Panc1 (cell line): ENCODE measurements around the gene CHST12. TPM values are rescaled to one million over a fixed set of nuclear protein-coding genes. Genes with fewer than 3 reads are reported as not detected.

ENCODE experiments used
- ATAC-seq: fragments of 200-7000 bp; cut with Tn5 transposase; 2 replicates; pipeline ENCODE4 v1.9.1; 2020; ENCODE audit warnings: mild to moderate bottlenecking, moderate library complexity
- BruUV-seq: library from RNA; stranded (reverse); fragments of 400-500 nt; replicated peaks from 2 replicates; lab custom pipeline; 2021; lab: Mats Ljungman, UMichigan
- CTCF ChIA-PET: fragments of 300-600 bp; sonication (Branson Sonifier 250); formaldehyde crosslinking; loops from one replicate; lab custom pipeline; 2022; ENCODE audit warnings: antibody characterized with exemption; lab: Charles Lee
- POLR2A ChIA-PET: fragments of 300-600 bp; sonication (Branson Sonifier 250); formaldehyde crosslinking; loops from one replicate; lab custom pipeline; 2022; ENCODE audit warnings: antibody characterized with exemption; lab: Charles Lee
- DNase-seq: peaks from one replicate; pipeline ENCODE4 v3.0.0-alpha.2; 2010; ENCODE audit warnings: low read depth, low spot score
- H3K27ac ChIP-seq: 2 replicates; pipeline ENCODE4 v1.5.1; 2011; ENCODE audit warnings: mild to moderate bottlenecking, low read length, inconsistent platforms
- H3K27me3 ChIP-seq: fragments of 200-500 bp; sonication (Bioruptor generic); 2 replicates; pipeline ENCODE4 v1.6.0; 2014; ENCODE audit warnings: low read length, inconsistent platforms; ENCODE audit not compliant: control insufficient read depth, insufficient read depth
- H3K36me3 ChIP-seq: fragments of 200-500 bp; sonication (Bioruptor generic); 2 replicates; pipeline ENCODE4 v1.5.1; 2014; ENCODE audit warnings: inconsistent platforms, mild to moderate bottlenecking, low read length, moderate library complexity; ENCODE audit not compliant: control insufficient read depth, insufficient read depth
- H3K4me1 ChIP-seq: 2 replicates; pipeline ENCODE4 v1.5.1; 2011; ENCODE audit warnings: inconsistent platforms, mild to moderate bottlenecking, low read length, moderate library complexity; ENCODE audit not compliant: control insufficient read depth, insufficient read depth
- H3K4me3 ChIP-seq, 2 experiments: 2 replicates each; pipeline ENCODE4 v1.5.1; 2011 to 2012; ENCODE audit warnings: low read depth in 2 of 2, low read length in 2 of 2, mild to moderate bottlenecking in 2 of 2, inconsistent platforms in 1 of 2, moderate library complexity in 1 of 2
- H3K9me3 ChIP-seq: fragments of 200-500 bp; sonication (Bioruptor generic); 2 replicates; pipeline ENCODE4 v1.5.1; 2014; ENCODE audit warnings: low read depth, mild to moderate bottlenecking, inconsistent platforms, low read length, moderate library complexity; ENCODE audit not compliant: control insufficient read depth, insufficient read depth
- CTCF ChIP-seq: fragments of 450-650 bp; IDR thresholded peaks from 2 replicates; pipeline ENCODE4 v1.5.1; 2017; ENCODE audit warnings: mild to moderate bottlenecking
- POLR2AphosphoS5 ChIP-seq: IDR thresholded peaks from 2 replicates; pipeline ENCODE4 v1.6.1; 2012; ENCODE audit warnings: mild to moderate bottlenecking, low read depth, low read length, moderate library complexity
- REST ChIP-seq, 2 experiments: IDR thresholded peaks; 2 replicates each; pipeline ENCODE4 v1.6.1; 2011 to 2012; ENCODE audit warnings: low read depth in 2 of 2, control low read depth in 1 of 2, low read length in 1 of 2, mild to moderate bottlenecking in 1 of 2, moderate library complexity in 1 of 2; ENCODE audit not compliant: insufficient read depth in 1 of 2
- SIN3A ChIP-seq: IDR thresholded peaks from 2 replicates; pipeline ENCODE4 v1.6.1; 2012; ENCODE audit warnings: low read depth, mild to moderate bottlenecking, low read length, moderate library complexity, borderline replicate concordance; ENCODE audit not compliant: insufficient read depth
- TCF7L2 ChIP-seq: IDR thresholded peaks from 2 replicates; pipeline ENCODE4 v1.6.1; 2011; ENCODE audit warnings: mild to moderate bottlenecking, low read depth, low read length, inconsistent platforms
- in situ Hi-C: cut with HindIII; loops from 2 replicates; pipeline ENCODE4 v1.10.0; 2016; ENCODE audit warnings: low sequenced_read_pairs, low pct_unique_long_range_greater_than_20kb
- intact Hi-C: fragments of 100-400 bp; cut with micrococcal nuclease; formaldehyde crosslinking; loops from one replicate; pipeline ENCODE4 v1.10.0; 2022; ENCODE audit not compliant: unreplicated experiment
- total RNA-seq: library from RNA; stranded (reverse); gene quantifications from one replicate; pipeline ENCODE4 v1.2.1, GENCODE V29; 2021; ENCODE audit not compliant: unreplicated experiment

The CHST12 gene
- total RNA-seq, 1 experiment from 2014 or later: 48.3 TPM

GRCh38 chr7:2435146-2435545, 31.7 kb downstream of the CHST12 start:
- intact Hi-C loops: no loop called here
- CTCF ChIA-PET: interaction anchor here (1.4 kb wide), 1 partner anchor 16 kb away, joined by 5 read pairs; no protein-coding TSS in a partner anchor
- in situ Hi-C loops: no loop called here

GRCh38 chr7:2436341-2437104, 33.1 kb downstream of the CHST12 start:
- POLR2A ChIA-PET: no interaction called here
- in situ Hi-C loops: no loop called here
- no peak for TF ChIP-seq SIN3A
- TF ChIP-seq REST (IDR thresholded peaks at IDR 0.05; ENCODE audit: insufficient read depth in 1 of 2, low read depth in 2 of 2, low read length in 1 of 2): no peak
- no peak for TF ChIP-seq CTCF
- no peak for TF ChIP-seq POLR2AphosphoS5
- no peaks in the 10 kb centered on the region for H3K4me1 ChIP-seq
- no peaks in the 10 kb centered on the region; the same call in 1 of the 2 replicates for H3K36me3 ChIP-seq
- CTCF ChIA-PET: interaction anchor here (1.4 kb wide), 1 partner anchor 15 kb away, joined by 5 read pairs; no protein-coding TSS in a partner anchor
- no peak for ATAC-seq
- no peak overlapping the region for H3K4me3 ChIP-seq
- BruUV-seq: no TSS peak
- no peak overlapping the region for H3K27ac ChIP-seq
- H3K27me3 ChIP-seq: no peaks in the 10 kb centered on the region
- no peak for DNase-seq
- H3K9me3 ChIP-seq: no peaks in the 10 kb centered on the region
- intact Hi-C loops: no loop called here

More at GRCh38 chr7:2435146-2435545, 31.7 kb downstream of the CHST12 start:
- H3K27me3 ChIP-seq: no peaks in the 10 kb centered on the region
- no peak for TF ChIP-seq CTCF
- TF ChIP-seq TCF7L2: no peak
- TF ChIP-seq SIN3A: no peak
- TF ChIP-seq REST (IDR thresholded peaks at IDR 0.05; ENCODE audit: insufficient read depth in 1 of 2, low read depth in 2 of 2, low read length in 1 of 2): no peak
- no peak for TF ChIP-seq POLR2AphosphoS5
- peaks cover 4% of the 10 kb centered on the region; the same call in 1 of the 2 replicates for H3K9me3 ChIP-seq
- POLR2A ChIA-PET: no interaction called here
- no peak overlapping the region for H3K4me3 ChIP-seq
- no peaks in the 10 kb centered on the region for H3K4me1 ChIP-seq
- no peak for ATAC-seq
- no peak overlapping the region for H3K27ac ChIP-seq
- H3K36me3 ChIP-seq: no peaks in the 10 kb centered on the region; the same call in 1 of the 2 replicates
- no peak for DNase-seq
- no TSS peak for BruUV-seq
